ENCODE results near the gene PPP1R14C.
"Not testable (repeated sequence)": the region's sequence is repeated elsewhere in the genome, so short reads cannot be mapped to it uniquely, and the experiment has no call there.

The PPP1R14C gene

DNA sequence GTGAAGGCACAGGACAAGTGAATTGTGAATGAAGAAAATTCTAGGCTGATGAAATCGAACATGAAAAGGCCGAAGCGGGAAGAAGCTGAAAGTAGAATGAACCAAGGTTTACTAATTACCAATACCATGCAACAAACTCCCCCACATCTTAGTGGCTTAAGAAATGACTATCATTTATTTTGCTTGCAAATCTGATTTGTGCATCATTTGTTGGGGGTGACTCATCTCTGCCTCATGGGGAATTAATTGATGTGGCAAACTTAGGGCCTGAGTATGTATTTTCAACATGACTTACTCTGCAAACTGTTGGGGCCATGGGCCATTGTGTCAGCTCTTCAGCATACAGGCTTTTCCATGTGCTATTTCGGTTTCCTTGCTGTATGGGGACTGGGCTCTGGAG, 26.8 kb downstream of the PPP1R14C start:
- peak; percentile 57 for DNase-seq

DNA sequence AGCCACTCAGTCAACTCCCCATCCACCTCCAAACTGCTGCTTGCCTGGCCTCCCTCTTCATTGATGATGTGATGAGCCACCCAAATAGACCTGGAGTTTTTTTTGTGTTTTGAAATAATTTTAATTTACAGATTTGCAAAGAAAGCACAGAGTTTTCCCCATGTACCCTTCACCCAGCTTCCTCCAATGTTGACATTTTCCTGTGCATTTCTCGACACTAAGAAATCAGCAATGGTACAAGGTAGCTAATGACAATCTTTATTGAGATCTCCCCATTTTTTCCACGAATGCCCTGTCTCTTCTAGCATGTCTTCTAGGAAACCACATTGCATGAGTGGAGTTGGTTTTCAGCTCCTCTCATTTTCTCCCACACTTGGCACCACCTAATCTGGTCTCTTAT, 30.1 kb downstream of the PPP1R14C start:
- no peak for DNase-seq

DNA sequence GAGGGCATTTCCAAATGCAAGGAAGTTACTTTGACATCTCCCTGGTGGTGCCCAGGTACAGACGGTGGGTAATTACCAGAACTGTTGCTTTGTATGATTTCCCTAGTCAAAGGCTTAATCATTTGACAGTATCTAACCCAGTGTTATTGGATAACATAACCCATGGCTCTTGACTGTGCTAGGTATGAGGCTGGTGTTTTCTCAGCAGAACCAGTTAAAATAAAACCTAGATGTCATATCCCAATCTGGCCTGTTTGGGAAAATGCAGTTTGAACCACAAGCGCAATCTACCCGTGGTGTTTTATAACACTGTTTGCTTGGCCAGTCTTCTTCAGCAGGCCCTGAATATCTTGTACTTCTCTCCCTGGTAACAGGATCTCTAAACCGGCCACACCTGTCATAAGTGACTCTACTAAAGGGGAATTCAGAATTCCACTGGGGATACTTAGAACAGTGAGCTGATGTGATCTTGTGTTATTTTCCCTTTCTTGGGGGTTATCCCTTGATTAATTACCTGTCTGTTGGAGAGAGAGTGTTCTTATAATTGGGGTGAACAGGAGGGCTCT, 32.8 kb downstream of the PPP1R14C start:
- DNase-seq: no peak

DNA sequence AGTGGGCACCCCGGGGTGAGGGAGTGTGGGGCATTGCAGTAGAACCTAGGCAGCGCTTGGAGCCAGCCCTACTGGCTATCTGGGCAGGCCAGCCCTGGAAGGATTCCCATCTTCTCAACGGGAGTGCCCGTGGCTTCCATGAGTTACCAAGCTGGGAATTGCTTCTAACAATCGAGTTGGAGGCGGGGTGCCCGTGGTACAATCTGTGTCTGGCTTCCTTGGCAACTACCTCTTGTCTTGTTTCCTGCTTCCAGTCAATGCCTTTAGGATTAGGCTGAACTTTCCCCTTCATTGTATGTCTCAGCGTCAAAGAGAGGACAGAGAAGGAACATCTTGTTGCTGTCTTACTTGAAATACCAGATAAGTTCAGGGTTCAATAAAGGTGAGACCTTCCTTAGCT, 33.3 kb downstream of the PPP1R14C start:
- DNase-seq: no peak

DNA sequence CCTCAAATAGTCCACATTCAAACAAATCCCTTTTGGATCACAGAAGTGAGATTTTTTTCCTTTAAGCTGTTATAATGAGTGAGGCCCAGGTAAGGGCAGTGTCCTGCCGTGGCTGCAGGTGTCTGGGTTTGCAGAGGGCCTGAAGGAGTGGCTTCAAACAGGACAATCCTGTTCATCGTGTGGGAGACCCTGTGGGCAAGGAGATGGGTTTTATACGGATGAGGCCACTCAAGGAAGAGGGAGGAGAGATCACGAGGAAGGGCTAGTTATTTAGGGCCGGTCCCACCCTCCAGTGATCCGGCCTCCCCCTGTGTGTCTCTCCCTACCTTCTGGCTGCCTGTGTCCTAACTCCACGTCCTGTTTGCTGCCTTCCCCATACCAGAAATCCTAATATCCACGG, 33.8 kb downstream of the PPP1R14C start:
- no peak for DNase-seq

DNA sequence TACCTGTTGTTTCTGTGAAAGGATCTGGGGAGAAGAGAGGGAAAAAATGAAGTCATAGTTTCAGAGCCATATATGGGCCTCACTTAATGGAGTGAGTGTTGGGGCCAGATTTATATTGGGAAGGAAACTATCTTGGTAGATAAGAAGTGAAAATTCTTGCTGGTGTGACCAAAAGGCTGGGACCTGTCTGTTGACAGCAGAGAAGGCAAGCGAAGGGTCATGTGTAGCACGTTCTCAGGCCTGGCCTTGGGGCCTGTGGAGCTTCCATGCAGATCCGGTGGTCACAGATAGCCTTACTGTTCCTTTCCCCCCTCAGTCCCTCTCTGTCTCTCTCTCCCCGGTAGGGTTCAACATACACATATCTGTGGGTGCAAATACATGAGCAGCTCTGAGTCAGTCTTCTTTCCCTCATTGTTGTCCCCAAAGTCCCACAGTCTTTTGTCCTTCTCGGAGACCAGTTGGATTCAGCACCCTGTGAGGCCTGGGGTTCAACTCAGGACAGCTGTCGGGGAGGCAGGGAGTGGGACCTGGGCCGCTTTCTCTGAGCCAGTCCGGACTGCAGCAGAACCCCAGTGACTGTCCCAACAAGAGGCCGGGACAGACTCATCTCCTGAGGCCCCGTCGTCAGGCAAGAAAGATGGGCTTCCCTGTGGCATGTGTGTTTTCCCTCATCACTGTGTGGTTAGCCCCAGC, 34.6 kb downstream of the PPP1R14C start:
- DNase-seq: no peak

DNA sequence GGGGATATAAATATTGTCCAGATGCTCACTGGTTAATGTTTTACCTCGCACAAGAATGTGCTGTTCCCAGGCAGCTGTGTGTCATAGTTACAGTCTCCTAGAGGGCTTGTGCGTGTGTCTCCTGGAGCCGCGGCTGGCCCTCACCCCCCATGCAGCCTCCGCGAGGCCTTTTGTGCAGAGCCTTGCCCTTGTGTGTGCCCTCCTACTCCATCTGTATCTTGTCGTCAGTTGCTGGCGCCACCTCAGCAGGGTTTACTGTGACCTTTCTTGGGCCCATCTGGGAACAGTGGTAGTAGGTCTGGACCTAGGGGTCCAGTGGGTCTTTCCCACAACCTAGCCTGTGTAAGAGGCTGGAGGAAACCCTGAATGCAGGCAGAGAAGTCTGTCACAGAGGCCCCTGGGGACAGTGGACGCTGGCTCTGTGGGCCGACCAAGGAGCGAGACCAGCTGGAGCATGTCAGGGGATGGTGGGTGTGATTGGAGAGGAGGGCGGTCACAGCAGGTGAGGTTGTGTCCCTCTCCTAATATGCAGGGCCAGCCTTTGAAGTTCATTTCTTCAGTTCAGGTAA, 35.2 kb downstream of the PPP1R14C start:
- DNase-seq: no peak

DNA sequence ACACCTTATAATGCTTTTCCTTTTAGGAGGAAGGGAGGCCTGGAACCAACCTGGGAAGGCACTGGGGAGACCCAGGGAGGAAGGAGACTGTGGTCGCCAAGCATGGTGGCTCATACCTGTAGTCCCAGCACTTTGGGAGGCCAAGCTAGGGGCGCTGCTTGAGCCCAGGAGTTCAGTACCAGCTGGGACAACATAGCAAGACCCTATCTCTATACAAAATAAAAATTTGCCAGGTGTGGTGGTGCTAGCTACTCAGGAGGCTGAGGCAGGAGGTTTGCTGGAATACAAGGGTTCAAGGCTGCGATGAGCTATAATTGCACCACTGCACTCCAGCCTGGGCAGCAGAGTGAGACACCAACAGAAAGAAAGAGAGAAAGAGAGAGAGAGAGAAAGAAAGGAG, 36.2 kb downstream of the PPP1R14C start:
- no peak for DNase-seq

DNA sequence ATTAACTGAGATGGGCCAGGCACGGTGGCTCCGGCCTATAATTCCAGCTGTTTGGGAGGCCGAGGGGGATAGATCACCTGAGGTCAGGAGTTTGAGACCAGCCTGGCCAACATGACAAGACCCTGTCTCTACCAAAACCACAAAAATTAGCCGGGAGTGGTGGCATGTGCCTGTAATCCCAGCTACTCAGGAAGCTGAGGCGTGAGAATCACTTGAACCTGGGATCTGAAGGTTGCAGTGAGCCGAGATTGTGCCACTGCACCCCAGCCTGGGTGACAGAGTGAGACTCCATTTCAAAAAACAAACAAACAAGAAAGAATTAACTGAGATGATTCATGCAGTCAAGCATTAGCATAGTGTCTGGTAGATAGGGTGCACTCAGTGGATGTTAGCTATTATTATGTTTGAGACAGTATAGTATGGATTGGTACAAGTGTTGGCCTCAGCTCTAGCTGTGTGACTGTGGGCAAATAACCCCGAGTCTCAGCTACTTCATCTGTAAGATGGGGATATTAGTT, 37.1 kb downstream of the PPP1R14C start:
- DNase-seq: not testable (repeated sequence)

DNA sequence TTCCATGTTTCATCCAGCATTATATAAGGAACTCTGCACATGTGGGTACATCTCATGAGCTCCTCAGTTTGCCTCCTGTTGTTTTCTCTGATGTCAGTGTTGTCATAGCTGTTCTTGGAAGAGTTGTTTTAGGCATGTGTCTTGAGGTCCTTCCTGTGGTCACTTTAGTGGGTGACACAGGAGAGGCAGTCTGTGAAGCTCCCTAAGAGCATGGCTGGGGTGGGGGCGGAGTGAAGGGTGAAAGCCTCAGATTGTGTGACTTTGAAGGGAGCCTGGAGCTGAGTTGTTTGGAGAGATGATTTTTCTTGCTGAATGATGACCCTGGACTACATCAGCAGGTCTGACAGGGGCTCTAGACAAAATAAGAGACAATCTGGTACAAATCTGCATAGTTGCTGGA, 37.7 kb downstream of the PPP1R14C start:
- DNase-seq: no peak

DNA sequence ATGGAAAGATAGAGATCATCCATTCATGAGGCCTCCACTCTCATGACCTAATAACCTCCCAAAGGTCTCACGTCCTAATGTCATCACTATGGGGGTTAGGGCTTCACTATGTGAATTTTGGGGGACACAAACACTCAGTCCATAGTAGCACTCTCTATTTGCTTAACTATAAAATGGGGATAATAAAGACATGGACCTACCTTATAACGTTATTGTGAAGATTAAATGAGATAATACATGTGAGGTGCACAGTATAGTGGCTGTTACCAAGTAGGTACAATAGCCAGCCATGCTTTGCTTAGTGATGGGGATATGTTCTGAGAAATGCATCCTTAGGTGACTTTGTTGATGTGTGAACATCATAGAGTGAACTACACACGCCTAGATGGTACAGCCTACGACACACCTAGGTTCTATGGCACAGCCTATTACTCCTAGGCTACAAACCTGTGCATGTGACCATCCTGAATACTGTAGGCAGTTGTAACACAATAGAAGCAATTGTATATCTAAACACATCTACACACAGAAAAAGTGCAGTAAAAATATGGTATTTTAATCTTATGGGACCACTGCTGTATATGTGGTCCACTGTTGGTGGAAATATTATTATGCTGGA, 39.7 kb downstream of the PPP1R14C start:
- no peak for DNase-seq

DNA sequence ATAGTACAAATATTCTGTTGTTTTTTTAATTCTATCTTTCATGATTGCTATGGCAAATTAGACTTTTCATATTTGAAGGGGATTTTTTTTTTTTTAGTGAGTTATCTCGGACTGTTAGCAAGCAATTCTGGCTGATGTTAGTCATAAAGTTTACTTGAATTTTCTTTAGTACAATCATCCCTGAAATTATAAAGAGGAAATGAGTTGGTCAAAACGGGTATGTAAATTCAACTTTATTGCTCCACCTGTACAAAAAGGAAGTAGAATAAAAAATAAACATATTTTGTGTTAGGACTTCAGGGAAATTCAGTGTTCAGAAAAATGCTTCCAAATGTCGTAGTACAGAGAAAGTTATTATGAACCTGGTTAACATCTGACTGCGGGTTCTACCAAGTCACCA, 40.3 kb downstream of the PPP1R14C start:
- DNase-seq: no peak

DNA sequence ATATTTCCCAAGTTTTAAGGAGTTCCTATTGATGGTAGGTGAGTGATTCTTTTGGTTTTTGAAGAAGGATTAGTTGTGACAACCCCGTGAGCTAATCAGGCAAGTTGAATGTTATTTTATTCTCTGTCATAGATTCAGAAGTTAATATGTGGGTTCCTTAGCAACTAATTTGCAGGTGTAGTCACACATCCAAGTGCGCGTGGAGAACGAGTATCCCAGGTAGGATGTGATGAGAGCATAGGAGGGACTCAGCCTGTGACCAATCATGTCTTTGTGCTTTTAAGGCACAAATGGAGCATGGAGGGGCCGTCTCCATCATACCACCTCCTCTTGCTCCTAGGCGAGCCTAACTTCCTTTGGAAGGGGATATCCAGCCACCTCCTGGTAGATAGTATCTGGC, 41.1 kb downstream of the PPP1R14C start:
- no peak for DNase-seq

DNA sequence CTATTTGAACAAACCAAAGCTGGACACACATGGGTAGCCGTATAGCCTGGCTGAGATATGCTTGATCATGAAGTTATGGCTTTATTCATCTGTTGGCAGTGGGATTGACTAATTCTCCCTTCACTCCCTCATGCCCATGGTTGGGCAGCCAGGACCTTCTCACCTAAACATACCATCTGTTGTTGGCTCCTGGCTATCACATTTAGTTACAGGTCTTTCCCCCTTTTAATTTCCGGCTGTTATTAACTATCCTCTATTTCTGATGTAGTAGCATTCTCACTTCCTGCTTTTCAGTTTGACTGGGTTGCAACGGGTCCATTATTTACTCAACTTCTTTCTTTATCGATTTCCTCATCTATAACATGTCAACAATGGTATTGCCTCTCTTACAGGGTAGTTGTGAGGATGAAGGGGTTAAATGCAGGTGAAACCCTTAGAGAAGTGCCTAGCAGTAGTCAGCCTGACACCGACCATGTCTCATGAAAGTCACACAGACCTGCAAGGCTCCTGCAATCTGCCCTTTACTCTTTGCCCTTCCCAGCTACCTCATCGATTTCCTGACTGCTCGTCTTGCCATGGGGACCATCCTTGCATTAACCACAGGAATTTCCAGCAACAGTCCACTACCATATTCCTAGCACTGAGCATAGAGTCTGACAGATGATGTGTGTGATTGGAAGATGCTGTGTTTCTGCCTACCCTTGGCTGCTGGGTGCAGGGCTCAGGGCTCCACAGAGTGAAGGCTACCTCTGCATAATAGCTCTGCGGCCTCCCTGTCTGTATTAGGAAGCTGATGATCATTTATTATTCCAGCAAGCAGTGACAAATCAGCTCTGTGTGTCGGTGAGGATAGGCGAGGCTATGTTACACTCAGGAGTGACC, 42.2 kb downstream of the PPP1R14C start:
- no peak for DNase-seq

DNA sequence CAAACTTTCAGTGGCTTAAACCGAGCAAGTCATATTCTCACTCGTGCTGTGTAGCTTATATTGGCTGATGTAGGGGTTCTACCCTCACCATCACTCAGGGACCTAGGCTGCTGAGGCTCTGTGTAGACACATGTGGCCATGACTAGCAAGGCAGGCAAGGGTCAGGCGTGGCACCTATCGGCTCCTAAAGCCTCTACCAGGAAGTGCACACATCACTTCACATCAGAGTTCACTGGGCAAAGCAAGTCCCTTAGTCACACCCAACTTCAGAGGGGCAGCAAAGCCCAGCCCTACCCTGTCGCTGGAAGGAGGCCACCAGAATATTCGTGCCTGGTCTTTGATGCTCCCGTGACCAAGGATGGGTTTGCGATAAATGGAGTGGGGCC, 42.9 kb downstream of the PPP1R14C start:
- no peak for DNase-seq

DNA sequence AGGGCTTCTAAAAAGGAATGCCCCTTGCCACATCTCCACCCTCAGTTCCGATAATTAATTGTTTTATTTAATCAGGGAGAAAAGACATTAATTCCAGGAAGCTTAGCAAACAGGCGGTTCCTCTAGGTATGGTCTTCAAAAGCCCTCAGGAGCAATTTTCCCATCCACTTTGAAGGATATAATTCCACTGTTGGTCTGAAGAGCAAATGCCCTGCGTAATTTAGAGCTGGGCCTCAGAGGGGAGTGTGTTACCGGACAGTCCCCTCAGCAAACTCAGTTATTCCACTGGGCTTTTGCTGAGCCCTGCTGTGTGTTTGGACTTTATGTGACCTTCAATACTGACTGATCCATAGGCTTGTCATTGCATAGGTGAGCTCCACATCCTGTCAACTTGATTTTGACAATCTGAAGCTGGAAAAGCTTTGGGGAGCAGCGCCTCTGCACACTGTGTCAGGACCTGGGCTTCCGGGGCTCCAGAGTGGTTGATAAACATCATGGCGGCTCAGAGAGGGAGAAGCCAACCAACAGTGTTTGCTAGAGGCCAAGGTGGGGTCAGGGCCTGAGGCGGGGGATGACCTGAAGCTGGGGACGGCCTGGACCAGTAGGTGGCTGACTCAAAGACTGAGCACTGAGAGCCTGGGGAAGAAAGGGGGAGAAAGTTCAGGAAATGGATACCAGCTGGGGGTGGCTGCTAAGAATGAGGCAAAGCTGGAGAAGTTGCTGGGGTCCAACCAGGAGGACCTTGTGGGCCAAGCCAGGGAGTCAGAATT, 43.5 kb downstream of the PPP1R14C start:
- no peak for DNase-seq

DNA sequence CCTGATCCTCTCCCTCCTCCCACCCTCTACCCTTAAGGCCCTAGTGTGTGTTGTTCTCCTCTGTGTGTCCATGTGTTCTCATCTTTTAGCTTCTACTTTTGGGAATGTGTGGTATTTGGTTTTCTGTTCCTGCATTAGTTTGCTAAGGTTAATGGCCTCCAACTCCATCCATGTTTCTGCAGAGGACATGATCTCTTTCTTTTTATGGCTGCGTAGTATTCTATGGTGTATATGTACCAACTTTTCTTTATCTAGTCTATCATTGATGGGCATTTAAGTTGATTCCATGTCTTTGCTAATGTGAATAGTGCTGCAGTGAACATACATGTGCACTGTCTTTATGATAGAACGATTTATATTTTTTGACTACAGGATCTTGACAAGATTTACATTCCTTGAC, 44.6 kb downstream of the PPP1R14C start:
- DNase-seq: not testable (repeated sequence)

DNA sequence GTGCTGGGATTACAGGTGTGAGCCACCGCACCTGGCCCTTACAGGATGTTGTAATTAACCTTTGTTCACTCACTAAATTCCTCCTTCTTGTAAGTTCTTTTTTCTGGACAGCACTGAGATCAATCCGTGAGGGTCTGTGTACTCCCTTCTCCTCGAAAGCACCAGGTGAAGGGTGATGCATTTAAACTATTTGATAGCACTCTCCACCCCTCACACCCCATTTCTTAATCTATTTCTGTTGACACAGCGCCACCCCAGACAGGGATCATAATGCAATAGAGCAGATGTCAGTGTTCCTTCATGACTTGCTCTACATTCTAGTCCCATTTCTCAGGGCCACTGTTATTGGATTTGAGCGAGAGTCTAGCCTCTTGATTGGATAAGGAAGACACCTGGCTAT, 46.3 kb downstream of the PPP1R14C start:
- no peak for DNase-seq

DNA sequence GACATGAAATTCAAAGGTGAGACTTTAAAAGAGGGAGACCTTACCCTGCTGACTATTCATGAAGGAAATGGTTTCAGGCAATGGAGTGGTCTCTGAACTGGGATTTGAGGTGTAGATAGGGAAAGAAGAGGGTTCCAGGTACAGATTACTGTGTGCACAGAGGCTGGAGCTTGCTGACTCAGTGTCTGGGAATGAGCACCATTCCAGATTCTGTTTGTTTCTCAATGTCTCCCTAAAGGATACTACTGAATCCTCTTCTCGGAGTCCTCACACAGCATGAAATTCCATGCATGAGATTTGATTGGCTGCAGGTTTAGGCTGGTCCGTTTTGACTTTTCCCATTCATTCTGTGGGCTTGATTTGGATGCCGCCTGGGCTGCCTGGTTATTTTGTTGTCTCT, 49.0 kb downstream of the PPP1R14C start:
- DNase-seq: no peak

DNA sequence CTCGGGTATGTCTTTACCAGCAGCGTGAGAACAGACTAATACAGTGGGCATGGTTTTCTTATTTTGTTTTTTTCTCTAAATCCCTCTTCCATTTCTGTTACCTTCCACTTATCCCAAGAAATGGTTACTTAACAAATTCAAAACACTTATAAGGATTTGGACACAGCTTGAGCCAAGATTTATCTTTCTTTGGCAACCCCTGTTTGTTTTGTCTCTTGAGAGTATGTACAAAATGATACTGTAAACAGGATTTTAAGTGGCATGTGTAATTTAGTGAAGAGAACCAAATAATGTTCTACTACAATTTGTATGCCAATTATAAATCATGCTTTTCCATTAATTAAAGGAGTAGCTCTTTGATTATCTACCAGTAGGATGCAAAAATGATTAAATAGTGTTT, 51.4 kb downstream of the PPP1R14C start:
- DNase-seq: no peak

DNA sequence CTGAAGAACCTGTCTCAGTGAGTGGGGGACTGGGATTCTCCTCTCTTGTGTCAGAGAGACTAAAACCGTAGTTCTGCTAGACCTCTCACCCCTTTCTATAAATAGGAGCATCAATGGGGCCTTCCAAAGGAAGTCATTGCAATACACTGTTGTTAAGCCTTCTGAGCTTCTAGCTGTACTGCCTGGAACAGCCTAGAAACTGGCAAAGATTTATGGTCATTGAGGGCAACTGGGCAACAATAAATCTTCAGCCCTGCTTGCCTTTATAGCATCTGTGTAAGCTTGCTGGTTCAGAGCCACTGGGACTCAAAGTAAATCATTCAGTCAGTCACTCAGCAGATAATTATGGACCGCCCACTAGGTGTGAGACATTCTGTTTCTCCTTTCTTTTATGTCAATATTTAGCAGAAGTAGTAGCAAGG, 53.2 kb downstream of the PPP1R14C start:
- DNase-seq: no peak

All from stimulated activated CD4-positive, alpha-beta T cell treated with anti-CD3 and anti-CD28 coated beads, Interleukin-4, amount 100 ng/mL, for 24 hours (primary cell).